ENCODE data around the gene SLC38A9.

- TF ChIP-seq EZH2 (IDR thresholded peaks at IDR 0.05; ENCODE audit: insufficient read depth, poor library complexity, severe bottlenecking), result no peak
- TF ChIP-seq EZH2phosphoT487 (IDR thresholded peaks at IDR 0.05; ENCODE audit: insufficient read depth, low read depth), result no peak
These were observed 5.9 kb downstream of the SLC38A9 start for GRCh38 chr5:55706230-55706629.

All from GM23248 (cell line).